Measurements from ENCODE around the gene ALDH3B2. TPM values are rescaled to one million over a fixed set of nuclear protein-coding genes. Genes with fewer than 3 reads are reported as not detected.

The ALDH3B2 gene
- total and polyA plus RNA-seq, 2 donors from 2014 or later: 1.6 to 2.1 TPM

GRCh38 chr11:67666676-67667489, 7.5 kb downstream of the ALDH3B2 start:
- Histone ChIP-seq H3K9ac (ENCODE audit: low read length in 3 of 3) (no peak overlapping the region), H3K27ac (ENCODE audit: low read depth in 2 of 2, low read length in 2 of 2) (no peak overlapping the region), H3K9me3 (ENCODE audit: control insufficient read depth in 2 of 3, insufficient read depth in 1 of 3, low read length in 3 of 3) (no peaks in the 10 kb centered on the region), H3K4me3 (ENCODE audit: low read length in 3 of 3) (no peak overlapping the region), H3K36me3 (ENCODE audit: control insufficient read depth in 2 of 3, insufficient read depth in 3 of 3, low read length in 3 of 3) (no peaks in the 10 kb centered on the region), H3K4me1 (ENCODE audit: control insufficient read depth in 2 of 3, insufficient read depth in 2 of 3, low read depth in 1 of 3, low read length in 3 of 3) (no peaks in the 10 kb centered on the region), H3K27me3 (ENCODE audit: control insufficient read depth, insufficient read depth, low read length) (no peaks in the 10 kb centered on the region)
- TF ChIP-seq, protein P1, sequence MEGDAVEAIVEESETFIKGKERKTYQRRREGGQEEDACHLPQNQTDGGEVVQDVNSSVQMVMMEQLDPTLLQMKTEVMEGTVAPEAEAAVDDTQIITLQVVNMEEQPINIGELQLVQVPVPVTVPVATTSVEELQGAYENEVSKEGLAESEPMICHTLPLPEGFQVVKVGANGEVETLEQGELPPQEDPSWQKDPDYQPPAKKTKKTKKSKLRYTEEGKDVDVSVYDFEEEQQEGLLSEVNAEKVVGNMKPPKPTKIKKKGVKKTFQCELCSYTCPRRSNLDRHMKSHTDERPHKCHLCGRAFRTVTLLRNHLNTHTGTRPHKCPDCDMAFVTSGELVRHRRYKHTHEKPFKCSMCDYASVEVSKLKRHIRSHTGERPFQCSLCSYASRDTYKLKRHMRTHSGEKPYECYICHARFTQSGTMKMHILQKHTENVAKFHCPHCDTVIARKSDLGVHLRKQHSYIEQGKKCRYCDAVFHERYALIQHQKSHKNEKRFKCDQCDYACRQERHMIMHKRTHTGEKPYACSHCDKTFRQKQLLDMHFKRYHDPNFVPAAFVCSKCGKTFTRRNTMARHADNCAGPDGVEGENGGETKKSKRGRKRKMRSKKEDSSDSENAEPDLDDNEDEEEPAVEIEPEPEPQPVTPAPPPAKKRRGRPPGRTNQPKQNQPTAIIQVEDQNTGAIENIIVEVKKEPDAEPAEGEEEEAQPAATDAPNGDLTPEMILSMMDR (IDR thresholded peaks at IDR 0.05; ENCODE audit: borderline replicate concordance, extremely low read depth, insufficient read depth): no peak
- FAIRE-seq (no peak), DNase-seq (no peak)
- intact Hi-C loops (cut with DNase I): no loop called here

- intact Hi-C loops (cut with DNase I): no loop called here
- no peak overlapping the region for H3K9ac ChIP-seq (ENCODE audit: low read length in 3 of 3)
- peak in 1 of 5 donors; percentile 37 for DNase-seq
- H3K9me3 ChIP-seq (ENCODE audit: control insufficient read depth in 2 of 3, insufficient read depth in 1 of 3, low read length in 3 of 3): no peaks in the 10 kb centered on the region
- H3K27me3 ChIP-seq (ENCODE audit: control insufficient read depth, insufficient read depth, low read length): no peaks in the 10 kb centered on the region
- TF ChIP-seq, protein P1 (IDR thresholded peaks at IDR 0.05; ENCODE audit: borderline replicate concordance, extremely low read depth, insufficient read depth): no peak
- H3K27ac ChIP-seq (ENCODE audit: low read depth in 2 of 2, low read length in 2 of 2): no peak overlapping the region
- no peaks in the 10 kb centered on the region for H3K36me3 ChIP-seq (ENCODE audit: control insufficient read depth in 2 of 3, insufficient read depth in 3 of 3, low read length in 3 of 3)
- no peak for FAIRE-seq
- H3K4me3 ChIP-seq (ENCODE audit: low read length in 3 of 3): no peak overlapping the region
- H3K4me1 ChIP-seq (ENCODE audit: control insufficient read depth in 2 of 3, insufficient read depth in 2 of 3, low read depth in 1 of 3, low read length in 3 of 3): no peaks in the 10 kb centered on the region
Measured at GRCh38 chr11:67666303-67666645, 8.1 kb downstream of the ALDH3B2 start.

DNA sequence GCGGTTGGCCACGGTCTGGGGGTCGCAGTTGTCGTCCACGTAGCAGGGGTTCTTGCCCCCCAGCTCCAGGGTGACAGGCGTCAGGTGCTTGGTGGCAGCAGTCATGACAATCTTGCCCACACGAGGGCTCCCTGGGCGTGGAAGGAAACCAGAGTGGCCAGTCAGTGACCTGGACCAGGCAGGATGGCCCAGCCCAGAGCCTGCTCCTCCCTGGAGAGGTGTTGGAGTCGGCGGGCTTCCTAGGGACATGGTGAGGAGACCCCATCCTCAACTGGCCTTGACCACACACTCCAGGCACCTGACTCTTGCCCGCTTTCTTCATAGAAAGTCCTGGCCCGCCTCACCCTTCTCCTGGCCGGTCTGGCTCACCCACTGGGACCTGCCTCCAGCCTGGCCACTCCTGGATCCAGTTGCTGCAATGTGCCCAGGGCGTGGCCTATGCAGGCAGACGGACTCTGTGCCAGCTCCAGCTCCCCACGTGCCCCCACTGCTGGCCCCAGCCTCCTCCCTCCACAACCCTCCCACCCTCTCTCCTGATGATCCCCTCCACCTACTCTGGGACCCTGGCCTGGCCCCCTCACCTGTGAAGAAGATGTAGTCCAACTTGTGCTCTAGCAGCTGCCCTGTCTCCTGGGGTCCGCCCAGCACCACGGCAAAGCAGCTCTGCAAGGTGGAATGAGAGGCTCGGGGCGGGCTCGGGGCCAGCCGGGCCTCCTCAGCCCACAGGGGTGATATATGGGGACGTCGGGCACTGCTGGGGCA, 8.7 kb downstream of the ALDH3B2 start:
- no peak overlapping the region for H3K27ac ChIP-seq (ENCODE audit: low read depth in 2 of 2, low read length in 2 of 2)
- DNase-seq (peak in 2 of 5 donors; percentile 41 to 72), FAIRE-seq (no peak)
- H3K36me3 ChIP-seq (ENCODE audit: control insufficient read depth in 2 of 3, insufficient read depth in 3 of 3, low read length in 3 of 3): no peaks in the 10 kb centered on the region
- no peaks in the 10 kb centered on the region for H3K9me3 ChIP-seq (ENCODE audit: control insufficient read depth in 2 of 3, insufficient read depth in 1 of 3, low read length in 3 of 3)
- TF ChIP-seq, protein P1 (IDR thresholded peaks at IDR 0.05; ENCODE audit: borderline replicate concordance, extremely low read depth, insufficient read depth): peak; percentile 27
- H3K4me3 ChIP-seq (ENCODE audit: low read length in 3 of 3): no peak overlapping the region
- intact Hi-C loops (cut with DNase I): no loop called here
- H3K27me3 ChIP-seq (ENCODE audit: control insufficient read depth, insufficient read depth, low read length): no peaks in the 10 kb centered on the region
- H3K9ac ChIP-seq (ENCODE audit: low read length in 3 of 3): no peak overlapping the region
- H3K4me1 ChIP-seq (ENCODE audit: control insufficient read depth in 2 of 3, insufficient read depth in 2 of 3, low read depth in 1 of 3, low read length in 3 of 3): no peaks in the 10 kb centered on the region

Measured in kidney (tissue), 14 donors.